ES-I3 (cell line): ENCODE measurements around the gene HAP1.
"Not testable (repeated sequence)": the region's sequence is repeated elsewhere in the genome, so short reads cannot be mapped to it uniquely, and the experiment has no call there.

Source experiments
- H3K36me3 ChIP-seq: 2 replicates; pipeline ENCODE4 v1.6.1; 2013; ENCODE audit warnings: mild to moderate bottlenecking, low read length, control low read depth, moderate library complexity; ENCODE audit not compliant: insufficient read depth
- H3K4me1 ChIP-seq: 2 replicates; pipeline ENCODE4 v1.6.1; 2013; ENCODE audit warnings: mild to moderate bottlenecking, control low read depth, low read length; ENCODE audit not compliant: insufficient read depth
- H3K9ac ChIP-seq: 2 replicates; pipeline ENCODE4 v1.6.1; 2013; ENCODE audit warnings: low read depth, mild to moderate bottlenecking, low read length, moderate library complexity
- H3K9me3 ChIP-seq: 2 replicates; pipeline ENCODE4 v1.6.1; 2013; ENCODE audit warnings: mild to moderate bottlenecking, low read length, moderate library complexity; ENCODE audit not compliant: control insufficient read depth, insufficient read depth

HAP1 gene

DNA sequence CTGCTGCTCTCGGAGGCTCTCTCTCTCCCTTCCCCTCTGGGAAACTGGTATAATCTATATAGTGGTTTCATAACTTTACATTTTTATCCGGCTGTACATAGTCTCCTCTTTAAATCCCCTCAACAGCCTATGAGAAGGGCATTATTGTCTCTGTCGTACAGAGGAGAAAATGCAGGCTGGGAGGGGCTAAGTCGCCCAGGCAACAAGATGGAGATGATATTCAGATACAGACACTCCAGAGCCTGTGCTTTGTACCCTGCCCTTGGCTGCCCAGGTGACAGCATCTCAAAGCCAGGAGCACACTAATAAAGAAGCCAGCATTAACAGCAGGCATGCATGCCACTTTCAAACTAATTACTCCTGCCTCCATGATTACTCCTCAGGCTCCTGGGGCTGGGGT lies 50.4 kb downstream of the HAP1 start:
- no peak overlapping the region for H3K9ac ChIP-seq
- H3K9me3 ChIP-seq = no peaks in the 10 kb centered on the region
- no peaks in the 10 kb centered on the region for H3K36me3 ChIP-seq
- peaks cover 15% of the 10 kb centered on the region; the same call in 1 of the 2 replicates for H3K4me1 ChIP-seq

DNA sequence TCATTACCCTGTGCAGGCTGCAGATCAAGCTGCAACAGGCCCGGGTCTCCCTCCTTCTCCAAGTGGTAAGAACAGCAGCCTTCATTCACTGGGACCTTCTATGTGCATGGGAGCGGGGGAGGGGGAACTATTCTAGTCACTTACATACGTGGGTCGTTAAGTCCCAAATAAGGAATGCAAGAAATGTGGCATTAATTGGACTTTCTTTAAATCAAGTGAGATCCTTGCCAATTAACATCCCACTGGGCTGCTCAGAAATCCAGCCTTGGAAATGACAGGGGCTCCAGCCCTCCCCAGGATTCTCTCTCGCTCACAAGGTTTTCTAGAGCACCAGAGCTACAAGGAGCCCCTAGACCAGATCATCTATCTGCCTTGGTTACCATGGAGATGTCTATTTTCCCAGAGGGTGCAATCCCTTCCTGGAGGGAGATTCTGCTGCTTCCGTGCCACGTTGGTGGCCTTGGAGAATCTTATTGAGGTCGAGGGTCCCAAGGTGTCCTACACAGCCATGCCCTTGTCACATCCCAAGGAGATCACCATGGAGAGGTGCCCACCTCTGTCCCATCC lies 50.9 kb downstream of the HAP1 start:
- Histone ChIP-seq H3K4me1 (peaks cover 20% of the 10 kb centered on the region; the same call in 1 of the 2 replicates), H3K9me3 (no peaks in the 10 kb centered on the region), H3K9ac (no peak overlapping the region), H3K36me3 (no peaks in the 10 kb centered on the region)

DNA sequence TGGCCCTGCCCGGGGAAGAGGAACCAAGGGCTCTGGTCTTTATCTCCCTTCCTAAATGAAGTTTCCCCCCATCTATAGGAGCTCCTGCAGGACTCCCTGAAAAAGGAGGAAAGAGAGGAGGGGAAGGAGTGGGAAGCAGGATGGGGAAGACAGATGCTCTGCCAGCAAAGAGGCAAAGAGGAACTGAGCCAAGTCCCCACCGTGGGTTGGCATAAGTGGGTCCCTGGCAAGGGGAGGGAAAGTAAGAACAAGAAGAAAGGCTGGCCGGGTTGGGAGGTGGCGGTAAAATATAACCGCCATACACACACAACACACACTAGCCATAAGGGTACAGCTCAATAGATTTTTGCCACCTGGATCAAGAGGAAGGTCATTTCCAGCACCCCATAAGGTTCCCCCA lies 51.8 kb downstream of the HAP1 start:
- Histone ChIP-seq H3K36me3 (no peaks in the 10 kb centered on the region), H3K4me1 (peaks cover 20% of the 10 kb centered on the region; the same call in 1 of the 2 replicates), H3K9me3 (no peaks in the 10 kb centered on the region), H3K9ac (no peak overlapping the region)

DNA sequence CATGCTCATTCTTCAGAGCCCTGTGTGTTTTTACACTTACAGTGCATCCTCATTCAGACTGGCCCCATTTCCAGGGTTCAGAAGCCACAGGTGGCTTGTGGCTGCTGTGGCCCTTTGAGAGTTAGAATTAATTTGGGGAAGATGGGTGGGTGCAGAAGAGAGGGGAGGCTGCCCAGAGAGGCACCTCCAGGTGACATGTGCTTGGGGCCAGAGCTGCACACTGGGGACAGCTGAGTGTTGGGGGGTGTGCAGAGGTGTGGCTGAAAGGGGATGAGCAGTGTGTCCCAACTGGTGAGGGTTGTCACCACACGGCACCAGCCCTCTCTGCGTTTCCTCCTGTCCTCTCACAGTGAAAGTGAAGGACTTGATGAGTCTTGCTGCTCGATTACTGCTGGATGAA lies 52.7 kb downstream of the HAP1 start:
- Histone ChIP-seq H3K9ac (no peak overlapping the region), H3K4me1 (peaks cover 20% of the 10 kb centered on the region; the same call in 1 of the 2 replicates), H3K36me3 (no peaks in the 10 kb centered on the region), H3K9me3 (no peaks in the 10 kb centered on the region)

DNA sequence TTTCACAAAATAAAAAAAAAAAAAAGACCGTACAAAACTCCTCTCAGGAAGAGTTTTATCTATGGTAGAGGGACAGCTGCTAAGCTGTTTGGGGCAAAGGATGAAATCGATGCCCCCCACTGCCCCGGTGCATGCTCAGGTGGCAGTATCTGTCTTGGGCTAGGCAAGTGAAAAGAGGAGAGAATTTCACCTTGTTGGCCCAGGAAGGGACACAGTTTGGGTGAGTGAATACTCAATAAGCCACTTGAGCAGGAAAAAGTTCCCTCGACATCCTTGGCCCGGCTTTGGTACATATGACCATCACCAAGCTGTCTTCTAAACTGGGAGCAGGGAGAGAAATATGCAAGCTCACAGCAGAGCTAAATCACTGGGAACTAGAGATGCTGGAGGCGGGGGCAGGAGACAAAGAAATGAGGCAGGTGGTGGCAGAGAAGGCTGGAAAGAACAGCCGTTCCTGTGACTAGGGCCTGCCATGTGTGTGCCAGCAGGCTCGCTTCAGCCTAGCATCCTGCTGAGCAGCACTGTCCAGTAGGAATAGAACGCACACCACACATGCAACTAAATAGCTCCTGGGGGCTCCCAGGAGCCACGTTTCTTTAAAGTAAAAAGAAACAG lies 53.9 kb downstream of the HAP1 start:
- Histone ChIP-seq H3K9ac (no peak overlapping the region), H3K4me1 (peaks cover 20% of the 10 kb centered on the region; the same call in 1 of the 2 replicates), H3K36me3 (no peaks in the 10 kb centered on the region), H3K9me3 (no peaks in the 10 kb centered on the region)

DNA sequence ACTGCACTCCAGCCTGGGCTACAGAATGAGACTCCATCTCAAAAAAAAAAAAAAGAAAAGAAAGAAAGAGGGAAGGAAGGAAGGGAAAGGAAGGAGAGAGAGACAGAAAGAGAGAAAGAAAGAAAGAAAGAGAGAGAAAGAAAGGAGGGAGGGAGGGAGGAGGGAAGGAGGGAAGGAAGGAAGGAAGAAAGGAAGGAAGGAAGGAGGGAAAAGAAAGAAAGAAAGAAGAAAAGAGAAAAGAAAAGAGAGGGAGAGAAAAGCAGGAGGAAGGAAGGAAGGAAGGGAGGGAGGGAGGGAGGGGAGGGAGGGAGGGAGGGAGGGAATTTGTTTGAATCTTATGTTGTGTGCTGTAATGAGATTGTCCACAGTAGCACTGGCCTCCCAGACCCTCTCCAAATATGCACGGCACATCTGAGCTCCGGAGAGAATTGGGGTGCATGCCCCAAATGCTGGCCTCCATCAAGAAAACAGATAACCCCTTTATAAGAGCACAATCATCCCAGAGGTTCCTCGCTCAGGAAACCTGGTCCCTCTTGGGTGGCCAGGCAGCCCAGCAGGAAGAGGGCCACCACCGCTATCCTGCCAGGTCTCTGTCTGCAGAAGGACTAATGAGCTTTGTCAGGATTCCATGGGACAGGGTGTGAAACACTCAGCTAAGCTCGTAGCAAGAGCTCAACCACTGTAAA lies 54.6 kb downstream of the HAP1 start:
- Histone ChIP-seq H3K9ac (no peak overlapping the region), H3K9me3 (no peaks in the 10 kb centered on the region), H3K4me1 (peaks cover 20% of the 10 kb centered on the region; the same call in 1 of the 2 replicates), H3K36me3 (no peaks in the 10 kb centered on the region)

DNA sequence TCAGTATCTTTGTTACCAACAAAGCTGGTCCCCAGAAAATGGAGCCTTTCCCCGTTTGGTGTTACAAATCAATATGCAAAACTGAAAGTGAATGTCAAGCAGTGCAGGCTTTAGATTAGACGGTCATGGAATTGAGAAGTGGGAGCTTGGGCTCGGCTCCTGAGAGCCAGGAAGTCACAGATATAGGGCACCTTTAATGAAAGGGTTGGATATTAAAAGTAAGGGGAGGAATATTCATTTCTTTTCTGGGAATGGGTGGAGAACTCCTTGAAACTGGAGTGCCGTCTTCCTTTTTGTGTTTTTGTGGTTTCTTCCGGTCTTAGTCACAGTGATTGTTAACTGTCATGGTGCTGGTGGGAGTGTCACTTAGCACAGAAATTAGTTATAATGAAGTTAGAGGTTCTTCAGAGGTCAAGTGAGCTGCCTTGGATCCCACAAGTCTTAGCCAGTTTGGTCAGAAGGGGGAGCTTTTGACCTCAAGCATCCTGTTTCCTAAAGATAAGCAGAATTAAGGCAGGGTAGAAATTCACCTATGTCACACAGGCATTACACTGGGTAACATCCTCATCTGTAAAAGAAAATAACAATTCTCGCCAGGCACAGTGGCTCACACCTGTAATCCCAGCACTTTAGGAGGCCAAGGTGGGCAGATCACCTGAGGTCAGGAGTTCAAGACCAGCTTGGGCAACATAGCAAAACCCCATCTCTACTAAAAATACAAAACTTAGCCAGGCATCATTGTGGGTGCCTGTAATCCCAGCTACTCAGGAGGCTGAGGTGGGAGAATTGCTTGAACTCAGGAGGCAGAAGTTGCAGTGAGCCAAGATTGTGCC lies 55.3 kb downstream of the HAP1 start:
- Histone ChIP-seq H3K9ac (peak overlapping the region; percentile 14; the same call in 1 of the 2 replicates), H3K4me1 (peaks cover 20% of the 10 kb centered on the region; the same call in 1 of the 2 replicates)

DNA sequence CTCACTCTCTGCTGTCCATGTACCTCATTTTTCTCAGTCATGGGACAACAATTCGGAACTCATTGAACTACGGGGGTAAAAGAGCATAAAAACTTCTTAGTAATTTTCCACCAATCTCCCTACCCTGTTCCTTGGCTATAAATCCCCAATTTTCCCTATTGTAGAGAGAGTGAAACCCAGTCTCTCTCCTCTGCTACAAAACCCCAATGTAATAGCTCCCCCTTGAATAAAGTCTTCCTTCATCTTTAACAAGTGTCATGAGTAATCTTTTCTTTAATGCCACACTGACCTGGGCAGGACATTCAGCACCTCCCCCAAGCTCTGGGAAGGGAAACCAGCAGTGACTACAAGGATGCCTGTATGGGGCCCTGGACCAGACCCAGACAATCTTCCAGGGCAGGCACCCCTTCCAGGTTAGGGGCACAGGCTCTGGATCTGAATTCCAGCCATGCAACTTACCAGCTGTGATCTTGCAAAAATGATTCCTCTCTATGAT lies 56.0 kb downstream of the HAP1 start:
- peaks cover 16% of the 10 kb centered on the region; the same call in 1 of the 2 replicates for H3K4me1 ChIP-seq
- 0 out of 2 replicates have a peak overlapping the region, but pooled peaks have one; percentile 14 for H3K9ac ChIP-seq

More for the DNA sequence above, 55.3 kb downstream of the HAP1 start:
- Histone ChIP-seq H3K36me3 (no peaks in the 10 kb centered on the region), H3K9me3 (no peaks in the 10 kb centered on the region)

DNA sequence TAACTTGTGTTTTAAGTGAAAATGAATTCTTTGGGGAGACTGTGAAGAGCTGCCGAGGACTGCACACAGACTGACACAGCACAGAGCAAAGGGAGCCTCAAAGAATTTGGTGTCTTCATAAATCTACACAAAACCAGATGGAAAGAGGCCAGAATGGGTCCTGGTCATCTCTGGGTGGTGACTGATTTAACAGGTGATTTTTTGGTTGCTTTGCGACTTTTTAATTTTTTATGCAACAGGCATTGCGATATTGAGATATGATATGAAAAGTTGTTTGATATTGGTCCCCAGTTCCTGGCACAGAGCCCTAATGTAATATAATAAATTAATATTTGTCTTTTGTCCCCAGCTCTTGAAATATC lies 58.4 kb downstream of the HAP1 start:
- H3K36me3 ChIP-seq = no peaks in the 10 kb centered on the region
- no peaks in the 10 kb centered on the region for H3K9me3 ChIP-seq
- peaks cover 13% of the 10 kb centered on the region; the same call in 1 of the 2 replicates for H3K4me1 ChIP-seq
- H3K9ac ChIP-seq = no peak overlapping the region

More for the DNA sequence above, 56.0 kb downstream of the HAP1 start:
- H3K9me3 ChIP-seq = no peaks in the 10 kb centered on the region
- no peaks in the 10 kb centered on the region for H3K36me3 ChIP-seq

DNA sequence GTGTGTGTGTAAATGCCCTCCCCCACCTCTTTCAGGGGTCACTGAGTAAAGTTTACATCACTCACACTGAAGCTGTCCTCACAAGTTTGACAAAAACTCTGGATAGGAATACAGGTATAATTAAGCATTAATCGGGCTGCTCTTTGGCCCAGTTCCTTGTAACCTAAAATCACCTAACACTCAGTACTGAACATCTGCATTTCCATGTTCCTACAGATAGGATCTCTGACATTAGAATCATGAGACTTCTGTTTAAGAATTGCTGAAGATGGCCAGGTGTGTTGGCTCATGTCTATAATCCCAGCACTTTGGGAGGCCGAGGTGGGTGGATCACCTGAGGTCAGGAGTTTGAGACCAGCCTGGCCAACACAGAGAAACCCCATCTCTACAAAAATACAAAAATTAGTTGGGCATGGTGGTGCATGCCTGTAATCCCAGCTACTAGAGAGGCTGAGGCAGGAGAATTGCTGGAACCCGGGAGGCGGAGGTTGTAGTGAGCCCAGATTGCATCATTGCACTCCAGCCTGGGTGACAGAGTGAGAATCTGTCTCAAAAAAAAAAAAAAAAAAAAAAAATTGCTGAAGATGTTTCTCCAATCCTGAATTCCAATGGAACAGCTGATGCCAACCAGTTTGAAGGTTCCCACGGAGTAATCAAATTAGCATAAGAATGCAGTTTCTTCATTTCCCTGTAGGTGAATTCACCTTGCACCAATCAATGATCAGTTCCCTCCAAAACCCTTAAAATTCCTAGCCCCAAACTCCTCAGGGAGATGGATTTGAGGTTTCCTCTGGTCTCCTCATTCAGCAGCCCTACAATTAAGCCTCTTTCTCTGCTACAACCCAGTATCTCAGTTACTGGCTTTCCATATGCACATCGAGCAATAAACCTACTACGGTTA lies 59.0 kb downstream of the HAP1 start:
- H3K9ac ChIP-seq, H3K36me3 ChIP-seq, H3K9me3 ChIP-seq: not testable (repeated sequence)
- H3K4me1 ChIP-seq = peaks cover 11% of the 10 kb centered on the region; the same call in 1 of the 2 replicates
